Activated gamma-delta T cell treated with Interleukin-2 at 50 U/mL for 16 hours (primary cell): ENCODE data around the gene THRA.

Experiments
- DNase-seq: peaks from one replicate; pipeline ENCODE4 v3.0.0-alpha.2; 2020

The THRA gene

DNA sequence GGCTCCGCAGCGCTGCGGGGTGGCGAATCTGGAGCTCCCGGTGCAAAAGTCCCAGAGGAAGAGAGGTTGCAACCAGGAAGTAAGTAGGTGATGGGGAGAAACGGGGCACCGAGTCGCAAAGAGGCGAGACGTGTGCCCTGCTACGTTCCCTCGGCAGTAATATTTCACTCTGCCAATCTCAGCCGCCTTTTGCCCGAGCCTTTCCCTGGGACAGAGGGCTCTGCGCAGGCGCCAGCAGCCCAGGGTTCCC, 37.6 kb downstream of the THRA start, which contains the start of gene NR1D1:
NR1D1 (minus strand) TSS at position 171 of the 250 bp plus-strand sequence. CDS start 495 bp downstream, outside the sequence.
- no peak for DNase-seq

DNA sequence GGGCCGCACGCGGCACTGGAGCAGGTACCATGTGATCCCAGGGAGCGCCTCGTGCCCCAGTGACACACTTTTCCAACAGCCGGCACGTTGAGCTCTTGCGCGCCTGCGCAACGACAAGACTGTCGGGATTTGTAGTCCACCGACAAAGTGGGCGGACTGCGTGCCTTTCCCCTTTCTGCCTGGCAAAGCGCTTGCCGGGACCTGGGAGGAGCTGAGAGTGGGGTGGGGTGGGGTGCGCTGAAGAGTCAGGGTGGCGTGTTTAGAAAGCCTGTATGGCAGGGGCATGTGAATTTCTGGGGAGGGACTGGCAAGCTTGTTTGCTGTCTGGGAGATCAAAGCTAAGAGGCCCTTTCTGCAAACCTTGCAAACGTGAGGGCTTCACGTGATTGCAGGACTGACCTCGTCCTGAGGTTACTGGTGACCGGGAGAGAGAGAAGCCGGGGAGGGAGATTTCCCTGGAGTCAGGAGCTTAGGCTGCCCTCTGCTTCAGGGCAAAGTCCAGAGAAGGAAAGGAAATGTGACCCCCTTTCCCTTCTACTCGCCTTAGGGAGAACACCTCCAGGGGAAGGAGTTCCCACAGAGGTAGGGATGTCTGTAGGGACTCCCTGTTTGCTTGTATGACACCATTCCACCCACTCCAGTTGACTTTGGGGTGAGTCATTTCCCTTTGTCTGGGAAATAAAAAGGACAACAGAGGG, 38.1 kb downstream of the THRA start:
- DNase-seq: peak; percentile 83

DNA sequence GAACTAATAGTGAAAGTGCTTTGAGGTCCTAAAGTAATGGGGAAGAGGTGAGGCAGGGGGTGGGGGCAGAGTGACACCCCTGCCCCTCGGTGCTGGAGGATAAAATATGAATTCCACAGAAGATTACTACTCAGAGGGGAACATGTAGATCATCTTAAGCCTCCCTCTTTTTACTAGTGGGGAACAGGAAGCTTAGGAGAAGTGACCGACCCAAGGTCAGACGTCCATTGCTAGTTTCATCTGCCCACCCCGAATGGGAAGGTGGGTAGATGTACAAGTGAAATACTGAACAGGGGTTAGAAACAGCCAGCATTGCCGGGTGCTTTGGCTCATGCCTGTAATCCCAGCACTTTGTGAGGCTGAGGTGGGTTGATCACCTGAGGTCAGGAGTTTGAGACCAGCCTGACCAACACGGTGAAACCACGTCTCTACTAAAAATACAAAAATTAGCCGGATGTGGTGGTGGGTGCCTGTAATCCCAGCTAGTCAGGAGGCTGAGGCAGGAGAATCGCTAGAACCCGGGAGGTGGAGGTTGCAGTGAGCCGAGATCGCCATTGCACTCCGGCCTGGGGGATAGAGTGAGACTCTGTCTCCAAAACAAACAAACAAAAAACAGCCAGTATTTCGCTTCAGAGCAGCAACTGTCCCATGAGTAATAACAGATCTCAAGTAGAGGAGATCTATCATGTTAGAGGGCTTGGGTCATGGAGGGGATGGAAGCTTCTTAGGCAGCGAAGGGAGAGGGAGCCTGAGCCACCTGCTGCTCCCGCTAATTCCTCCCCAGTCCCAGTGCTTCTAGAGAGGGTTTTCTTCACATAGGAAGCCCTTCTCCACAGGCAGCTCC, 38.8 kb downstream of the THRA start:
- no peak for DNase-seq

DNA sequence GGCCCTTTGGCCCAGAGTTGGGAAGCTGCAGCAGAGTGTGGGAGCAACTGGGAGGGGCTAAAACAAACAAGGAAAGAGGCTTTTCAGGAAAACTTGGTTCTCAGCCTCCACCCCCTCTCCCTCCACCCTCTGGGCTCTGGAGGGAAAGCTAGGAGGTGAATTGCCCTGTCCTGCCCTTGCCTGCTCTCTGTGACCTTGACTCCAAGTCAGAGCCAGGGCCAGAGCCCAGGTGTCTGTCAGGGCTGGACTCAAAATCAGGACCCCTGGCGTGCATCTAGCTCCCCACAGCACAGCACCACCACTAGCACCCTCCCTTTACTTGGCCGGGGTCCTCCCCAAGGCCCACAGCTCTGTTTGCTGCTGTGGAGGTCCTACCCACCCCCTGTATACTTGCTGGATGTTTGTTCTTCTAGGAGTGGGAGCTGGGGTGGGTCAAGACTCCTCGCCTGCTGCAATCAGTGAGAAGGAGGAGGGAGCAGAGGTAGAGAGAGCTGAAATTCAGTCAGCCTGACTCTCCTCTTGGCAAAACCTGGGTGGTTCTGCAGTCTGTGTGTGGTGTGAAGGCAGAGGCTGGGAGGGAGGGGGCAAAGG, 40.4 kb downstream of the THRA start:
- no peak for DNase-seq

DNA sequence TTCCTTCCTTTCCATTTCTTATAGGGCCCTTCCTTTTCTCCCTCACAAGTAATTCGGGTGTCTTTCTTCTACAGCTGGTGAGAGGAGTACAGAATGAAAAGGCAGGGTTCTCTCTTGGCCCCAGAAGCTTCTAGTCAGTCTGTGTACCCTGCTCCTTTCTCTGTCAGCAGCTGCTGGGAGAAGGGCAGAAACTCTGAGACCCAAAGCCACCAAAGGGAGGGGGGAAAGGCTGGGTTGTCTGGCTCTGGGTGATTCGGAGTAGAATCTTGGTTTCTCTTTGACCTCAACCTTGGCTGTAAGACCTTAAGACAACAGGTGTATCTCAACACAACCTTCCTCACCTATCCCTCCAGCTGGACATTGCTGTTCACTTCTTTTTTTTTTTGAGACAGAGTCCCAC, 40.9 kb downstream of the THRA start:
- no peak for DNase-seq

DNA sequence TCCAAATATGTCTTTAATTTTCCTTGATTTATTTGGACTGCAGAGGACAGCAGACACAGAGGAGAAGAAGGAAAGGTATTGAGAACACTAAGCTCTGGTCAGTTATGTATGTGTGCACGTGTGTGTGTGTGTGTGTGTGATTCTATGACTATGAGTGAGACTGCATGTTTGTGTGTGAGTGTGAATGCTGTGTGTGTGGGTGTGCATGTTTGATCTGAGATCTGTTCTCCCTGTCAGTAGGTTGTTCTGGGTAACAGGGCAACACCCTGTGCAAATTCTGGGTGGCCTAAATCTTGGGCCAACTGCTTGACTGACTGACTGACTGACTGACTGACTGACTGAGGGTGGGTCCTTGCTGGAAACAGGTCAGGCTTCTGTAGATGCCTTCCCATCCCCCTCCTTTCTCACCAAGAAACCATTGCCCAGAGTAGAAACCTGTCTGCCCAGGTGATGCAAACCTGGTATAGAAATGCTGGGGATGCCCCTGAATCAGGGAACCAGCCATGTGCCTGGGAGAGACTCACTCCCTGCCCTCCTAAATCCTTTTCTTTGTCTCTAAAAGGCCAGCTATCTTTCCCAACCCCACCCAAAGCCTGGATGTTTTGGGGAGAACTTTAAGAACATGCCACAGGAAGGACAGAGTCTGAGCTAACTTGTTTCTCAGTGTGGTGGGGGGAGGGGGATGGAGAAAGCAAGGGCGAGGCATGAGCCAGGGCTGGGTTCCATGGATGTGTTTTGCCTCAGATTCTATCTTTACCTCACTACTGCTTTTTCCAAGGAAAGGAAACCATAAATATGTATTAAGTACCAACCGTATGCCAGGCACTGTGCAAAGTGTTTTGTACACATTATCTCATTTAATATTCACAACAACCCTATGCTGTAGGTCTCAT, 42.1 kb downstream of the THRA start:
- no peak for DNase-seq

DNA sequence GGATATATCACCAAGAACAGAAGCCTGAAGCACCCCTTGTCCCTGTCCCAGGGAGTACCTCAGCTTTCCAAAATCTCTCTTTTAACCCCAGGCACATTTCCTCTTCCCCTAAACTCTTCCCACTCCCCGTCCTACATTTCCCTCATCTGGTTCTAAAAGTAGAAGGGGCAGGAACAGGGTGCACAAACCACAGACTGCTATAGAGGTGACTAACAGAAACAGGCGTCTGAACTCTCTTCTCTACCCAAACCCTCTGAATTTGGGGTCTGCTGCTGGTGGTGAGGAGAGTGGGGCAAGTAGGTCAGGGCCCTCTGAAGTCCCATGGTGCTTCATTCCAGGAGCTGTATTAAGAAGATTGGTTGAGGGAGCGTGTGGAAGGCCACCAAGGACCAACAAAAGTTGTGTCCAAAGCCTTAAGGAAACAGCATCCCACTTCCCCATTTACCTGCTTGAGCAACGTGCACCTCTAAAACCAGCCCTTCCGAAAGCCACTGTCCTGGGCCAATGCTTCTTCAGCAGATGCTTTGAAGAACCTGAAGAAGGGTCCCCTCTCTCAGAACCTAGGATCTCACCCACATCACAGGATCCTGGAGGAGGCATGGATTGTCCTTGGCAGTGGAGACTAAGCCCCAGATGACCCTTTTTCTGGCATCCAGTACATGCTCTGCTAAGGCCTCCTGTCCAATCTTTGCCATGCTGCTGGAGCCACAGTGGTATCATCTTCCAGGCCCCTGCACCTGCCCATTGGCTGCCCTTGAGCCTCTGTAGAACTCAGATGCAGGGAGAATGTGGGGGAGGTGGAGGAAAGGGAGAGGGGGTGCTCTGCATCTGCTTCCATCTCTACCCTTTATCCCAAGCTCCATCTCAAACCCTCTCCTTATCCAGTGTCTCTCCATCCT, 43.3 kb downstream of the THRA start:
- DNase-seq: no peak

DNA sequence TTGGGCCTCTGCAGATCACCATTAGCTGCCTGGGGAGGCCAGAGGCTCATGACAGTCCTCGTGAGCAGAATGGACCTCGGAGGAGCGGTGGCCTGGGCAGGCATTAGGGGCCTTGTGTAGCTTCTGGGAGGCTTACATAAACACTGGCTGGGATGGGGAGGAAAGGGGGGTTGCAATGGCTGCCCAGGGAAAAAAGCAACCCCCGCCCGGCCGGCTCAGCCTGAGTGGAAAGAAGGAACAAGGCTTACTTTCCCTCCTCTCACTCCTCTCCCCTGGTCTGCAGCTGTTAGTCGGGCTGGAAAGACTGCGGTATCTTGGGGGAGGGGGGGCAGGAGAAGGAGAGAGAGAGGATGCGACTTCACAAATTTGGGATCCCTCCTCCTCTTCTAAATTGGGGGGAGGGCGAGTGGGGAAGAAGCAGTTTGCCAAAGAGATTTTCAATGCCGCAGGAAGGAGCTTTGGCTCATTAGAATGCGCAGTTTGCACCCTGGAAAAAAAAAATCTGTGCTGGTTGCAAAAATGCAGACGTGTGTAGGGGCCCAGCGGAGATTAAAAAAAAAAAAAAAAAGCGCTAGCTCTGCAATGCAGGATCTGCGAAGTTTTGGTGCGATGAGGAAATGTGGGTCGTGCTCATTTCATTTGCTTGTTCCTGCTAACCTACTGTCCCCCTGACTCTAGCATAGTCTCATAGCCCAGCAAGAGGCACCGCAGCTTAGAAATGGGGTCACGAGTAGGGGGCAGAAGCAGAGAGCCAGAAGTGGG, 44.2 kb downstream of the THRA start:
- DNase-seq: no peak

DNA sequence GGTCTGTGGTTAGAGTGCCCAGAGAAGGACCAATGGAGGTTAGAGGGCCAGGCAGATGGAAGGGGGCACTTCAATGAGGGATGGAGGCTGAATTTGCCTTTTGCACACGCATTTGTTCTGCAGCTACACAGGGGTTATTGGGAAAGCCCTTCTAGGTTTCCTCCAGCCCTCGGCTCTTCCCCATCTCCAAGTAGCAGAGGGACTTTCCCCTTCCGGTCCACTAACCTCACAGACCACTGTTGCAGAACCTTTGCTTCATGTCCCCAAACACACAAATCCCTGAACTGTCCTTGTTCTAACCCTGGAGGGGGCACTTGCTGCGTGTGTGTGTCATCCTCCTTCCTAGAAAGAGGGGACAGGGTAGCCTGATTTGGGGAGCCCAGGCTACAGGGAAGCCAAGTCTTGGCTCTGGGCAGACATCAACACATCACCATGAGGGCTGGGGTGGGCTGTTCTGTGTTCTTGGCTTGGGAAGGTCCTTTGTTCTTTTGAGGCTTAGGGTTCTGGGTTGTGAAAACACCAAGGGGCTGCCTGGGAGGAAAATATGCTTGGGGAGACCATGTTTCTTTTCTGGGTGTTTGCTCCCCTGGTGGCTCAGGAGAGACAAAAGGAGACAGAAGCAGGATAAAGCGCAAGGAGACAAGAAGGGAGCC, 44.9 kb downstream of the THRA start:
- no peak for DNase-seq

DNA sequence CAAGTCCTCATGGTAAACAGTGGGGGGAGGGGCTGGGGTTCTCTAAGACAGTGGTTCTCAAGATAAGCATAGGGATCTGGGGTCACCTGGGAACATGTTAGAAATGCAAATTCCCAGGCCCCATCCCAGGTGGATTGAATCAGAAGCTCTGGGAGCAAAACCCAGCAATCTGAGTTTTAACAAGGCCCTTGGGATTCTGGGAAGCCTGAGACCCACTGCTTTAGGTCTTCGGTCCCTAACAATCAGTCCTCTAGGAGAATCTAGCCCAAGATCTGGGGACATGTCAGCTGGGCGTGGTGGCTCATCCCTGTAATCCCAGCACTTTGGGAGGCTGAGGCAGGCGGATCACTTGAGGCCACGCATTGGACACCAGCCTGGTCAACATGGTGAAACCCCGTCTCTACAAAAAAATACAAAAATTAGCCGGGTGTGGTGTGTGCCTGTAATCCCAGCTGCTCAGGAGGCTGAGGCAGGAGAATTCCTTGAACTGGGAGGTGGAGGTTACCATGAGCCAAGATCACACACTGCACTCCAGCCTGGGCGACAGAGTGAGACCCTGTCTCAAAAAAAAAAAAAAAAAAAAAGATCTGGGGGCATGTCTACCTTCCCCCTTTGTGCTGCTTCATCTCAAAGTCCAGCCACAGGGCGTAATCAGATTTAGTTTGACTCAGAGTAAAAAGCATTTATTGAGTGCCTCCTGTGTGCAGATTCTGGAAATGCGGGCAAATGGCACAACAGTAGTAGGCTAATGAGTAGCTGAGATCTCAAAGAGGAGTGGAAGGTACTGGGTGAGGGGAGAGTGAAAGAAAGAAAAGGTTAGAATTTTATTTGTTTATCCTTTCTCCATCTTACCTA, 46.4 kb downstream of the THRA start:
- DNase-seq: no peak

DNA sequence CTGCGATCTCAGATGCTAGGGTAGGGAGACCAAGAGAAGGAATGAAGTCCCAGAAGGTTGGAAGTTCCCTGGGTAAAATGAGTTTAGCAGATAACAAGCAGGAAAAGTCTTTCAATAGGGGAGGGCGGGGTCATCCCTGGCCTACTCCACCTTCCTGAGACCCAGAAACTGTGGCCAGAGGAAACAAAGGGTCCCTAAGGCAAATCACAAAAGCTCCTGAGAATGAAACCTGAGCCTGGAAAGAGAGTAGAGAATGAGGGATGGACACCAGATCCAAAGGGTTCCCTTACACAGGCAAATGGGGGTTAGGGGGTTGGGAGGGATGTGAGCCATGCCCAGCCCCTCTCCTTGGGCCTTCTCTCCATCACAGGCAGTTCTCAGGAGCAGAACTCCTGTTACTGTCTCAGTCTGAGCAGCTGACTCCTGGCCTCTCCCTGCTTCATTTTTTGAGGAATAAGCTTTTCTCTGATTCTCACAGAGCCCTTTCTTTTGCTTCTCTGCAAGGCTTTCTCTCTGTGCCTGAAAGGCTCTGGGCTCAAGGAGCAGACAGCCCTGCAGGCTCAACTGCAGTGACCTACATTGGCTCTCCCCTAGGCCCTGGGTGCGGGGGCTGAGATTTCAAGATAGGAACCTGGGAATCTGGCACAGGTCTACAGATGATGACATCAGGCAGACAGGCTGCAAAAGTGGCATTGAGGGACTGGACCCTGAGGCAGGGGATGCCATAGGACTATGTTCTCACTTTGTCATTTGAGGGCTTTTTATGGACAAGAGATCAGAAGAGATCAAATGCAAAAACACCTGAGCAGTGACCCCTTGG, 47.5 kb downstream of the THRA start:
- no peak for DNase-seq

DNA sequence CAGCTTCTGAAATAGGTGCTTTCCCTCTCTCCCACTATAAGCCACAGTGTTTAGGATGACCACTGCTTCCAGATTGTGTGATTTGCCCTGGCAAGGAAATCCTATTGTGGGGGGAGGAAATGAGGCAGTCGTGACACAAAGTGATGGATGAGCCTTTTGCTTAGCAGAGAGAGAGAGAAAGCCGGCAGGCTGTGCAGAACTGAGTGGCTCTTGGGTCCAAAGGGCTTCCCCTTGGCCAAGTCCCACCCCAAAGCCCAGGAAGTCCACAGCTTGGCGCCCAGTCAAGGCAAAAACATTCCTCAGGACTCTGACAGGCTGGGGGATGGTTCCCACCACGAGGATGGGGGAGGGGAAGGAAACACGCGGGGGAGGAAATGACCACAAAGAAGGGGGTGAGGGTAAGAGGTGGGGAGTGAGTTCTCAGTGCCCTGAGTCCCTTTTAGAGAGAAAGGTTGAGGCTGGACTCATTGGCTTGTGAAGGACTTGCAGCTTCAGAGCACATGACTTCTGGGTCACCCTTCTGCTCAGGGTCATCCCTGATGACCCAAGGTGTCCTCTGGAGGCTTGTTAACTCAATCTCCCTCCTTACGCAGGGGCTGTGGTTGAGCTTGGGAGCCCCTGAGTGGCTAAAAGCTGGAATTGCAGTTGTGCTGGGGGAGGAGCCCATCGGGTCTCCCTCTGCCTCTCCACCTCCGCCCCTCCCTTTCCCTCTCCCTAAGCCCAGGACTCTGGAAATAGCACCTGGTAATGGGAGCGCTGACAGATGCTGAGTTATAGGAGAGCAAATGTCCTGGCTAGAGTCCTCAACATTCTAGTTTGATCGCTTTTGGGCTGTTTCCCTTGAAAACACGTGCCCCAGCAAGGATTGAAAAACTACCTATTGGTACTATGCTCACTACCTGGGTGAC, 48.7 kb downstream of the THRA start:
- DNase-seq: peak; percentile 59

DNA sequence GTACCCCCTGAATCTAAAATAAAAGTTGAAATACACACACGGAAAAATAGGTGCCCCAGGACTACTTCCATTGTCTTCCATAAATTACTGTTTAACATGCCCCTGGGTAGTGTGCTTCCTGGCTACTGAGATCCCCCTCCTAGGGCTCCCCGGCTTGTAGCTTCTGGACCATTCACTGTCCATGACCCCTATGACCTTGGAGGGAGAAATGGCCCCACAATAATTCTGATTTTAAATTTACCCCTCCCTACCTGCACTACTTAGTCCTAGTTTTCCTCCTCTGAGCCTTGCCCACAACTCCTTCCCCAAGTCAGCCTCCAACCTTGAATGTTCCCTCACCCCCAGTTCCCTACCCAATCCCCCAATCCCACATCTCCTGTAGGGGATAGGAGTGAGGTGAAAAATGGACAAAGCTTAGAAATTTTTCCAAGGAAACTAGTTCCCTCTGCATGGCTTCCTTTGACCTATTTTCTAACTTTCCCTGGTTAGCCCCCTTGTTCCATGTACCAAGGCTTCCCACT, 49.5 kb downstream of the THRA start:
- no peak for DNase-seq

DNA sequence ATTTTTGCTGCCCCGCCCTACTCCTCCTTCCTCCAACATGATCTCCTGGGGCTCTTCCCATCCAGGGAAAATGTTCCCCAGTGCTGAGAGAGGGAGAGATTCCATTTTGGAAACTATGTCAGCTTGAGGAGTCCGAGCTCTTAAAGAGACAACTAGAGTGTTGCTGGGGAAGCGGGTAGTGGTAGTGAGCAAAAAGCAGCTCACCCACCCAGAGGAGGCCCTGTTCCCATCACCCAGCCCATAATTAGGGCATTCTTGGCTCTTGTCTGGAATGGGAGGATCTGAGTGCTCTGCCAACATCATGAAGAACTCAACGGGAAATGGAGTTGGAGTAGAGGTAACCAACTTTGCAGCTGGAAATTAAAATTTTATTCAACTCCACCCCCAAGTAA, 49.9 kb downstream of the THRA start:
- DNase-seq: no peak

DNA sequence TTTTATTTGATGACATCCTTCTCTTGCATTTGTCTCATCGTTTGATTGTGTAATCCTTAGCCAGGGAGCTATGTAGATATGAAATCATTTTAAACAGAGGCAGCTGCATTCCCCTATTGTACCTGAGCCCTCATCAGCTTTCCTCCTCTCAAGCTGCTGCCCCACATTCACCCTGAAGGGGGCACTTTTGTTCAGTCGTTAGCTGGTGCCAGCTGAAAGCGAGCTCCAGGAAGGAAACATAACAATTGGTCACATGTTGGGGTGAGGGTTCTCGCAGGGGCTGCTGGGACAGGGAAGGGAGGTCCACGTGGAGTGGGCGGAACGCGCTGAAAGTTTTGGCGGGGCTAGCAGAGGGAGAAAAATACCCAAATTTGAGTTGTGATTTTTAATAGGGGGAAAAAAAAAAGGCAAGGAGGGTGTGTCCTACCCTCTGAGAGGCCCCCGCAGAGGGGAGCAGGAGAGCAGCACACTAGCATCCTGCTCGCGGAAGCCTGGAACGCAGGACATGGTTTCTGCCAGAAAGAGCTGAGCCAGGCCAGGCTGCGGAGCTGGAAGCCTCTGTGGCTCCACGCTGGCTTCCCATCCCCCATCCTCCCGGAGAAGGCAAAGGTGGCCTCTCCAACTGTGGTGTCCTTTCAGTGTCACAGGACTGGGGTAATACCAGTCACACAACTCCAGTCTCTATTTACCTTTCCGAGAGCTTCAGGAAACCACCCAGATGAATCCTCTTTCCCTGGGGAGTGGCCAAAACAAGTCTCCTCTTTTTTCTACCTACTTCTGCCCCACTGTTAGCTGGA, 50.5 kb downstream of the THRA start:
- DNase-seq: peak; percentile 92

DNA sequence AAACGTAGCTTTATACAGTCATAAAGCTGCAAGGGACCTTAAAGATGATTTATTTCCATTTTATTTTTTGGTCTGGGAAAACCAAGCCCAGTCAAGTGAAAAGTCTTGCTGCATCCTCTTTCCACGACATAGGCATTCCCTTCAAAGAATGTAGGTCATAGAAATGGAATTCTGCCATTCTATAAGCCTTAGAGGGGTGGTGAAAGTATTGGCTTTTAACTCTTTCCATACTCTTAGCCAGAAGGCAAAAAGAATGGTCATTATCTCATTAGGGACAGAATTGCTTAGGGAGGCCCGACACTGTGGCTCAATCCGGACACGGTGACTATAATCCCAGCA, 51.1 kb downstream of the THRA start:
- no peak for DNase-seq

DNA sequence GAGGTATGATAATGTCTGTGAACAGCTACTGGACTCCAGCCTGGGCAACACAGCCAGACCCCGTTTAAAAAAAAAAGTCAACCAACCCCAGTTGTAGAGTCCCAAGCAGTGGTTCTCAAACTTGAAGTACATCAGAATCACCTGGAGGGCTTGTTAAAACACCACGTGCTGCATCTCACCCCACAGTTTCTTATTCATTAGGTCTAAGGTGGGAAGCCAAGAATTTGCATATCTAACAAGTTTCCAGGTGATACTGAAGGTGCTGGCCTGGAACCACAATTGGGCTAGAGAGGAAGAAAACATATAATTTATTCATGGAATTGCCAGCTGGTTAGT, 52.3 kb downstream of the THRA start:
- DNase-seq: no peak
